Peyer's patch (tissue), 4 donors: ENCODE results near the gene GLB1L.

ENCODE experiments used
- CTCF ChIP-seq, 6 experiments: fragments of 450-650 bp in 4 of 6; fragments of 200-600 bp in 2 of 6; sonication (generic) in 1 of 6; IDR thresholded peaks; one replicate each; pipeline ENCODE4 v1.5.1; 2017 to 2019; ENCODE audit warnings: antibody characterized with exemption in 6 of 6, mild to moderate bottlenecking in 3 of 6, moderate library complexity in 1 of 6
- POLR2A ChIP-seq, 2 donors: fragments of 450-650 bp; IDR thresholded peaks; one replicate each; pipeline ENCODE4 v1.5.1; 2017; ENCODE audit warnings: antibody characterized with exemption in 2 of 2, mild to moderate bottlenecking in 2 of 2, moderate library complexity in 2 of 2

- TF ChIP-seq POLR2A (IDR thresholded peaks at IDR 0.05) (no peak), CTCF (IDR thresholded peaks at IDR 0.05) (no peak)
These were observed 29.2 kb upstream of the GLB1L start for GRCh38 chr2:219274361-219274921.
